ENCODE measurements around the gene KIRREL3. TPM values are rescaled to one million over a fixed set of nuclear protein-coding genes. Genes with fewer than 3 reads are reported as not detected.

KIRREL3 gene
- total and polyA plus RNA-seq, 8 donors: 0.06 to 1.1 (median 0.26) TPM; not detected in 2

- WGBS, 2 donors: 37 to 42% methylated on average over 2 of the region's 2 CpGs
- FAIRE-seq (no peak), ATAC-seq (no peak), DNase-seq (no peak)
- Histone ChIP-seq H3K27me3 (no peaks in the 10 kb centered on the region), H3K36me3 (no peaks in the 10 kb centered on the region), H3K4me3 (no peak overlapping the region), H3K4me1 (no peaks in the 10 kb centered on the region), H3K27ac (no peak overlapping the region), H3K9me3 (no peaks in the 10 kb centered on the region)
- intact Hi-C loops (cut with DNase I): no loop called here
- TF ChIP-seq CTCF (IDR thresholded peaks at IDR 0.05): no peak
Observed at GRCh38 chr11:127039591-127039990, 39.0 kb upstream of the KIRREL3 start.

GRCh38 chr11:127037596-127037995 is 37.0 kb upstream of the KIRREL3 start:
- TF ChIP-seq CTCF (IDR thresholded peaks at IDR 0.05): no peak
- intact Hi-C loops (cut with DNase I): no loop called here
- no peak overlapping the region for H3K27ac ChIP-seq
- DNase-seq (no peak), FAIRE-seq (no peak), ATAC-seq (no peak)
- H3K27me3 ChIP-seq: no peaks in the 10 kb centered on the region
- H3K4me3 ChIP-seq: no peak overlapping the region
- no peaks in the 10 kb centered on the region for H3K4me1 ChIP-seq
- 49 to 50% methylated on average over 4 of the region's 4 CpGs for WGBS, 2 donors
- H3K9me3 ChIP-seq: no peaks in the 10 kb centered on the region
- H3K36me3 ChIP-seq: no peaks in the 10 kb centered on the region

GRCh38 chr11:127037001-127037400 is 36.4 kb upstream of the KIRREL3 start:
- Histone ChIP-seq H3K27ac (no peak overlapping the region), H3K4me1 (no peaks in the 10 kb centered on the region), H3K36me3 (no peaks in the 10 kb centered on the region), H3K4me3 (no peak overlapping the region), H3K27me3 (no peaks in the 10 kb centered on the region), H3K9me3 (no peaks in the 10 kb centered on the region)
- TF ChIP-seq CTCF (IDR thresholded peaks at IDR 0.05): no peak
- DNase-seq (no peak), FAIRE-seq (no peak), ATAC-seq (peak in 1 of 4 donors; percentile 48)
- whole genome bisulfite sequencing, 2 donors: 85 to 100% methylated on average over 1 of the region's 1 CpG
- intact Hi-C loops (cut with DNase I): no loop called here

GRCh38 chr11:127035824-127036223 is 35.3 kb upstream of the KIRREL3 start:
- Histone ChIP-seq H3K36me3 (no peaks in the 10 kb centered on the region), H3K4me1 (no peaks in the 10 kb centered on the region), H3K27ac (no peak overlapping the region), H3K9me3 (no peaks in the 10 kb centered on the region), H3K27me3 (no peaks in the 10 kb centered on the region), H3K4me3 (no peak overlapping the region)
- 77 to 79% methylated on average over 3 of the region's 3 CpGs for WGBS, 2 donors
- ATAC-seq (no peak), DNase-seq (no peak), FAIRE-seq (no peak)
- TF ChIP-seq CTCF (IDR thresholded peaks at IDR 0.05): no peak
- intact Hi-C loops (cut with DNase I): no loop called here

- Histone ChIP-seq H3K27ac (no peak overlapping the region), H3K27me3 (peaks cover 0 to 5% (median 0%) of the 10 kb centered on the region in 4 donors), H3K4me1 (no peaks in the 10 kb centered on the region), H3K36me3 (no peaks in the 10 kb centered on the region), H3K4me3 (no peak overlapping the region), H3K9me3 (no peaks in the 10 kb centered on the region)
- FAIRE-seq: no peak
- TF ChIP-seq CTCF (IDR thresholded peaks at IDR 0.05): no peak
- no peak for DNase-seq
- ATAC-seq: no peak
- intact Hi-C loops (cut with DNase I): no loop called here
Observed at GRCh38 chr11:127034973-127035372, 34.4 kb upstream of the KIRREL3 start.

Data from pancreas (tissue), 10 donors.